Liver (tissue), 9 donors: ENCODE data around the gene GRID2IP. TPM values are rescaled to one million over a fixed set of nuclear protein-coding genes. Genes with fewer than 3 reads are reported as not detected.
A peak's percentile ranks its signal among the peaks of the same experiment; 100 is the strongest.

Experiments
- DNase-seq: peaks from one replicate; pipeline ENCODE4 v3.0.0-alpha.2; 2017; ENCODE audit warnings: low spot score
- H3K27ac ChIP-seq, 2 donors: one replicate each; pipeline ENCODE4 v1.7.0; 2013; ENCODE audit warnings: inconsistent platforms in 2 of 2, low read length in 2 of 2, control low read depth in 1 of 2, low read depth in 1 of 2, mild to moderate bottlenecking in 1 of 2
- H3K27me3 ChIP-seq, 4 donors: one replicate each; pipeline versions ENCODE4 v1.6.1 to v1.7.0; 2013; ENCODE audit warnings: low read length in 3 of 4, inconsistent platforms in 1 of 4, mild to moderate bottlenecking in 1 of 4, moderate library complexity in 1 of 4; ENCODE audit not compliant: control insufficient read depth in 4 of 4, insufficient read depth in 4 of 4
- H3K36me3 ChIP-seq, 4 donors: one replicate each; pipeline versions ENCODE4 v1.6.1 to v1.7.0; 2013; ENCODE audit warnings: low read length in 3 of 4, mild to moderate bottlenecking in 3 of 4, low read depth in 1 of 4, moderate library complexity in 1 of 4; ENCODE audit not compliant: control insufficient read depth in 4 of 4, insufficient read depth in 3 of 4
- H3K4me1 ChIP-seq, 4 donors: one replicate each; pipeline versions ENCODE4 v1.6.1 to v1.7.0; 2013; ENCODE audit warnings: low read length in 3 of 4, mild to moderate bottlenecking in 3 of 4, moderate library complexity in 1 of 4; ENCODE audit not compliant: control insufficient read depth in 4 of 4, insufficient read depth in 4 of 4
- H3K4me3 ChIP-seq, 3 donors: one replicate each; pipeline versions ENCODE4 v1.6.1 to v1.7.0; 2013; ENCODE audit warnings: low read length in 3 of 3, control low read depth in 1 of 3, low read depth in 1 of 3, mild to moderate bottlenecking in 1 of 3
- H3K9ac ChIP-seq, 2 donors: one replicate each; pipeline ENCODE4 v1.7.0; 2013; ENCODE audit warnings: low read length in 2 of 2, mild to moderate bottlenecking in 2 of 2, moderate library complexity in 2 of 2, control low read depth in 1 of 2, low read depth in 1 of 2
- H3K9me3 ChIP-seq, 4 donors: one replicate each; pipeline versions ENCODE4 v1.6.1 to v1.7.0; 2013; ENCODE audit warnings: low read length in 3 of 4; ENCODE audit not compliant: control insufficient read depth in 4 of 4
- ATF3 ChIP-seq: IDR thresholded peaks from 2 replicates; pipeline ENCODE4 v1.6.1; 2016; ENCODE audit warnings: antibody characterized with exemption
- CTCF ChIP-seq: fragments of 150-350 bp; IDR thresholded peaks from 2 replicates; pipeline ENCODE4 v1.5.1; 2017; ENCODE audit warnings: improper control_type of control experiment, low read depth, low read length; ENCODE audit not compliant: missing input control
- EGR1 ChIP-seq, 2 donors: IDR thresholded peaks; 2 replicates each; pipeline ENCODE4 v1.6.1; 2016 to 2018; ENCODE audit warnings: antibody characterized with exemption in 2 of 2, low read depth in 2 of 2
- FOXA2 ChIP-seq: IDR thresholded peaks from 2 replicates; pipeline ENCODE4 v1.6.1; 2016; ENCODE audit warnings: antibody characterized with exemption
- GABPA ChIP-seq, 2 donors: IDR thresholded peaks in 1 of 2; conservative IDR thresholded peaks in 1 of 2; 2 replicates each; pipeline ENCODE4 v1.6.1; 2016; ENCODE audit warnings: antibody characterized with exemption in 2 of 2, mild to moderate bottlenecking in 1 of 2, moderate library complexity in 1 of 2
- HNF4A ChIP-seq, 2 donors: conservative IDR thresholded peaks; 2 replicates each; pipeline ENCODE4 v1.6.1; 2016; ENCODE audit warnings: antibody characterized with exemption in 2 of 2, mild to moderate bottlenecking in 2 of 2
- MAX ChIP-seq: IDR thresholded peaks from 2 replicates; pipeline ENCODE4 v1.6.1; 2016; ENCODE audit warnings: antibody characterized with exemption
- NR2F2 ChIP-seq: IDR thresholded peaks from 2 replicates; pipeline ENCODE4 v1.6.1; 2016; ENCODE audit warnings: antibody characterized with exemption
- RAD21 ChIP-seq, 2 donors: IDR thresholded peaks; 2 replicates each; pipeline ENCODE4 v1.6.1; 2016; ENCODE audit warnings: antibody characterized with exemption in 2 of 2, mild to moderate bottlenecking in 2 of 2
- REST ChIP-seq: IDR thresholded peaks from 2 replicates; pipeline ENCODE4 v1.6.1; 2016; ENCODE audit warnings: antibody characterized with exemption, mild to moderate bottlenecking
- RXRA ChIP-seq, 2 donors: IDR thresholded peaks; 2 replicates each; pipeline ENCODE4 v1.6.1; 2017 to 2018; ENCODE audit warnings: antibody characterized with exemption in 2 of 2, mild to moderate bottlenecking in 1 of 2
- SP1 ChIP-seq: IDR thresholded peaks from 2 replicates; pipeline ENCODE4 v1.6.1; 2018; ENCODE audit warnings: antibody characterized with exemption, mild to moderate bottlenecking
- TAF1 ChIP-seq: conservative IDR thresholded peaks from 2 replicates; pipeline ENCODE4 v1.6.1; 2016; ENCODE audit warnings: antibody characterized with exemption, mild to moderate bottlenecking
- YY1 ChIP-seq: IDR thresholded peaks from 2 replicates; pipeline ENCODE4 v1.6.1; 2016; ENCODE audit warnings: antibody characterized with exemption, mild to moderate bottlenecking
- ZBTB33 ChIP-seq: IDR thresholded peaks from 2 replicates; pipeline ENCODE4 v1.6.1; 2016; ENCODE audit warnings: antibody characterized with exemption
- WGBS: extraction: QIAGEN DNeasy Blood & Tissue Kit; methylation state at CpG from one replicate; pipeline ENCODE4 v1.1.7; 2013; 5-methylcytosine and 5-hydroxymethylcytosine counted together
- polyA plus RNA-seq, 2 donors: library from polyadenylated mRNA; stranded (reverse) in 1 of 2; unstranded in 1 of 2; fragments of 200-250 nt in 1 of 2; fragments of >200 nt in 1 of 2; fragmentation: Nextera tagmentation in 1 of 2; extraction: Ambion mirVana in 1 of 2; gene quantifications; one replicate each; pipeline versions ENCODE4 v1.2.1 to v1.2.3, GENCODE V29; 2013 to 2015
- total RNA-seq, 2 donors: library from RNA; depleted of rRNA; stranded (reverse); fragments of >200 nt; gene quantifications; one replicate each; pipeline ENCODE4 v1.2.3, GENCODE V29; 2014
- donor health status: healthy.
- donor health status: healthy.
- donor health status: healthy.
- donor health status: healthy.
- donor health status: healthy.

Gene GRID2IP
- total and polyA plus RNA-seq, 4 donors: 0.05 to 0.08 TPM; not detected in 2

- no peaks in the 10 kb centered on the region for H3K36me3 ChIP-seq
- H3K9ac ChIP-seq: no peak overlapping the region
- WGBS: 63% methylated on average over 6 of the region's 6 CpGs
- TF ChIP-seq RAD21 (IDR thresholded peaks at IDR 0.05): peak in 1 of 2 donors; percentile 41
- no peak for TF ChIP-seq EGR1 (IDR thresholded peaks at IDR 0.05; ENCODE audit: low read depth in 2 of 2)
- H3K9me3 ChIP-seq: no peaks in the 10 kb centered on the region
- no peak for DNase-seq
- peaks cover 0 to 2% (median 0%) of the 10 kb centered on the region in 4 donors for H3K4me1 ChIP-seq
- H3K27me3 ChIP-seq: no peaks in the 10 kb centered on the region
- no peak overlapping the region for H3K27ac ChIP-seq
- H3K4me3 ChIP-seq: no peak overlapping the region
Measured at GRCh38 chr7:6556196-6556595, 4.9 kb upstream of the GRID2IP start.

GRCh38 chr7:6554848-6555247, 3.6 kb upstream of the GRID2IP start:
- TF ChIP-seq RXRA (IDR thresholded peaks at IDR 0.05) (no peak), NR2F2 (no peak), ATF3 (no peak), YY1 (no peak), MAX (no peak), RAD21 (IDR thresholded peaks at IDR 0.05) (no peak), EGR1 (IDR thresholded peaks at IDR 0.05; ENCODE audit: low read depth in 2 of 2) (no peak), ZBTB33 (no peak), SP1 (no peak), CTCF (no peak), GABPA (IDR thresholded peaks at IDR 0.05 in 1 of 2, conservative IDR thresholded peaks at IDR 0.05 in 1 of 2) (no peak), FOXA2 (no peak), REST (no peak), TAF1 (no peak), HNF4A (conservative IDR thresholded peaks at IDR 0.05) (no peak)
- no peaks in the 10 kb centered on the region for H3K27me3 ChIP-seq
- peaks cover 0 to 2% (median 0%) of the 10 kb centered on the region in 4 donors for H3K4me1 ChIP-seq
- H3K9ac ChIP-seq: no peak overlapping the region
- H3K4me3 ChIP-seq: no peak overlapping the region
- no peak for DNase-seq
- H3K9me3 ChIP-seq: no peaks in the 10 kb centered on the region
- no peak overlapping the region for H3K27ac ChIP-seq
- 82% methylated on average over 7 of the region's 7 CpGs for WGBS
- H3K36me3 ChIP-seq: no peaks in the 10 kb centered on the region
